Spleen (tissue), 11 donors: Measurements from ENCODE around the gene MFF. TPM values are rescaled to one million over a fixed set of nuclear protein-coding genes. Genes with fewer than 3 reads are reported as not detected.

Experiments used
- DNase-seq: peaks from one replicate; pipeline ENCODE4 v3.0.0-alpha.2; 2020
- H3K27ac ChIP-seq, 8 donors: fragments of 200-600 bp; sonication (generic) in 7 of 8; 1 replicate in 4 of 8; 2 replicates in 4 of 8; pipeline versions ENCODE4 v1.5.0 to v1.8.0; 2016 to 2021; ENCODE audit warnings: inconsistent platforms in 4 of 8, mild to moderate bottlenecking in 4 of 8, moderate library complexity in 1 of 8
- H3K27me3 ChIP-seq, 7 donors: fragments of 200-600 bp; sonication (generic) in 6 of 7; replicated peaks in 1 of 7; 1 replicate in 4 of 7; 2 replicates in 3 of 7; pipeline versions ENCODE4 v1.5.0 to v1.8.0; 2016 to 2021; ENCODE audit warnings: inconsistent platforms in 3 of 7, mild to moderate bottlenecking in 1 of 7
- H3K36me3 ChIP-seq, 6 donors: fragments of 200-600 bp; sonication (generic) in 5 of 6; 1 replicate in 4 of 6; 2 replicates in 2 of 6; pipeline versions ENCODE4 v1.5.0 to v1.8.0; 2016 to 2021; ENCODE audit warnings: inconsistent platforms in 2 of 6
- H3K4me1 ChIP-seq, 6 donors: fragments of 200-600 bp; sonication (generic) in 5 of 6; 1 replicate in 3 of 6; 2 replicates in 3 of 6; pipeline versions ENCODE4 v1.5.0 to v1.8.0; 2016 to 2021; ENCODE audit warnings: inconsistent platforms in 3 of 6
- H3K4me3 ChIP-seq, 8 donors: fragments of 200-600 bp; sonication (generic) in 7 of 8; 1 replicate in 4 of 8; 2 replicates in 4 of 8; pipeline versions ENCODE4 v1.5.0 to v1.8.0; 2016 to 2021; ENCODE audit warnings: inconsistent platforms in 4 of 8, mild to moderate bottlenecking in 4 of 8, moderate library complexity in 2 of 8
- H3K9me3 ChIP-seq, 8 donors: fragments of 200-600 bp; sonication (generic) in 7 of 8; 1 replicate in 4 of 8; 2 replicates in 4 of 8; pipeline versions ENCODE4 v1.5.0 to v1.8.0; 2016 to 2021; ENCODE audit warnings: inconsistent platforms in 4 of 8
- POLR2A ChIP-seq, 3 donors: fragments of 450-650 bp; IDR thresholded peaks; one replicate each; pipeline ENCODE4 v1.5.1; 2017; ENCODE audit warnings: antibody characterized with exemption in 3 of 3, mild to moderate bottlenecking in 1 of 3
- POLR2AphosphoS5 ChIP-seq, 3 donors: sonication (generic); formaldehyde crosslinking; IDR thresholded peaks; one replicate each; pipeline ENCODE4 v1.5.1; 2017; ENCODE audit warnings: antibody characterized with exemption in 3 of 3
- WGBS, 5 donors: extraction: QIAGEN DNeasy Blood & Tissue Kit in 3 of 5; methylation state at CpG; one replicate each; pipeline versions ENCODE4 v1.1.5 to v1.1.7; 2013 to 2018; 5-methylcytosine and 5-hydroxymethylcytosine counted together
- intact Hi-C: fragments of 100-400 bp; cut with DNase I; formaldehyde crosslinking; loops from one replicate; pipeline ENCODE4 v1.15.0; 2023; ENCODE audit warnings: low total_unique reads
- polyA plus RNA-seq, 3 donors: library from polyadenylated mRNA; stranded (reverse); fragments of 200-250 nt; gene quantifications; one replicate each; pipeline ENCODE4 v1.2.1, GENCODE V29; 2013
- total RNA-seq, 7 donors: library from RNA; depleted of rRNA in 3 of 7; stranded (reverse); fragments of >200 nt in 3 of 7; fragmentation: NEBNext Ultra II Directional in 4 of 7; extraction: Animal tissue kit (Norgen Biotek cat#: 25700) in 4 of 7; gene quantifications; one replicate each; pipeline versions ENCODE4 v1.1.0 to v1.2.1, GENCODE V29; 2016 to 2021
- TF ChIP-seq, protein P1 (sequence below), 11 experiments: fragments of 200-600 bp in 7 of 11; fragments of 450-650 bp in 4 of 11; sonication (generic) in 4 of 11; IDR thresholded peaks in 8 of 11; conservative IDR thresholded peaks in 3 of 11; 1 replicate in 7 of 11; 2 replicates in 4 of 11; pipeline versions ENCODE4 v1.4.0 to v1.8.0; 2016 to 2021; ENCODE audit warnings: antibody characterized with exemption in 11 of 11, inconsistent platforms in 4 of 11, mild to moderate bottlenecking in 1 of 11
- donor health status: healthy with polysubstance abuse.
- donor health status: DM: no; HTN: no; CAD: no; lungs with moderate emphysema.
- donor health status: DM: no; HTN: no; CAD: no.
- donor health status: Bipolar disorder and iron deficiency.
- donor health status: healthy.
- donor health status: DM: no; HTN: no; CAD: no.
- donor health status: DM: yes; HTN: yes; CAD: no.

Gene MFF
- total and polyA plus RNA-seq, 10 donors, result 59.3 to 134 (median 75.5) TPM

DNA sequence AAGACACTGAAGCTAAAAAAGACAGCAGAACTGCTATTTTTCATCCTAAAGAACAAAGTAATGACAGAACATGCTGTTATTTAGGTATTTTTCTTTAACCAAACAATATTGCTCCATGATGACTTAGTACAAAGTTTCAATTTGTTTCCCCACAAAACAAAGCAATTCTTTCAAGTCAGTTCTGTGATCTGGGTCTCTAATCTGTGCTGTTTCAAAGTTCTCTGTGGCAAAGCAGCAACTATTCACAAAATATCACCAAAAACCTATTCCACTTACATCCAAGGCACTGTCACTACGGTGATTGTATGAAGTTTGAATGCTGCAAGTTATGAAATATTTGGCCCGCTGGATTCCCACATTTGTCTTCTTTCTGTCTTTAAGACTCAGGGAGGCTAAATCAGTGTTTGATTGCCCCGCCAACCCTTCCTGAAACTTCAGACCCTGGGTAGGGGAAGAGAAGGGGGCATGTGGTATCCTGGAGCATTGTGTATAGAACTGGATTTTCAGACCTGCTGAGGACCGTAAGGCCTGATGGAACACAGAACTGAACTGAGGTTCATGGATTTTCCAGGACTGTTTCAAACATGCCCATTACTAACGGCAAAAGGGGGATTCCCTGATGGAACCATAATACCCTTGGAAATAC is 13.1 kb upstream of the MFF start:
- Histone ChIP-seq H3K36me3 (no peaks in the 10 kb centered on the region), H3K27me3 (no peaks in the 10 kb centered on the region), H3K27ac (no peak overlapping the region), H3K4me3 (no peak overlapping the region), H3K4me1 (no peaks in the 10 kb centered on the region), H3K9me3 (no peaks in the 10 kb centered on the region)
- intact Hi-C loops, result no loop called here
- WGBS, 5 donors, result 90 to 96% (median 95%) methylated on average over 5 of the region's 5 CpGs
- DNase-seq, result no peak
- TF ChIP-seq, protein P1, sequence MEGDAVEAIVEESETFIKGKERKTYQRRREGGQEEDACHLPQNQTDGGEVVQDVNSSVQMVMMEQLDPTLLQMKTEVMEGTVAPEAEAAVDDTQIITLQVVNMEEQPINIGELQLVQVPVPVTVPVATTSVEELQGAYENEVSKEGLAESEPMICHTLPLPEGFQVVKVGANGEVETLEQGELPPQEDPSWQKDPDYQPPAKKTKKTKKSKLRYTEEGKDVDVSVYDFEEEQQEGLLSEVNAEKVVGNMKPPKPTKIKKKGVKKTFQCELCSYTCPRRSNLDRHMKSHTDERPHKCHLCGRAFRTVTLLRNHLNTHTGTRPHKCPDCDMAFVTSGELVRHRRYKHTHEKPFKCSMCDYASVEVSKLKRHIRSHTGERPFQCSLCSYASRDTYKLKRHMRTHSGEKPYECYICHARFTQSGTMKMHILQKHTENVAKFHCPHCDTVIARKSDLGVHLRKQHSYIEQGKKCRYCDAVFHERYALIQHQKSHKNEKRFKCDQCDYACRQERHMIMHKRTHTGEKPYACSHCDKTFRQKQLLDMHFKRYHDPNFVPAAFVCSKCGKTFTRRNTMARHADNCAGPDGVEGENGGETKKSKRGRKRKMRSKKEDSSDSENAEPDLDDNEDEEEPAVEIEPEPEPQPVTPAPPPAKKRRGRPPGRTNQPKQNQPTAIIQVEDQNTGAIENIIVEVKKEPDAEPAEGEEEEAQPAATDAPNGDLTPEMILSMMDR (IDR thresholded peaks at IDR 0.05 in 8 of 11, conservative IDR thresholded peaks at IDR 0.05 in 3 of 11), result no peak
- no peak for TF ChIP-seq POLR2A (IDR thresholded peaks at IDR 0.05)
- no peak for TF ChIP-seq POLR2AphosphoS5 (IDR thresholded peaks at IDR 0.05)

DNA sequence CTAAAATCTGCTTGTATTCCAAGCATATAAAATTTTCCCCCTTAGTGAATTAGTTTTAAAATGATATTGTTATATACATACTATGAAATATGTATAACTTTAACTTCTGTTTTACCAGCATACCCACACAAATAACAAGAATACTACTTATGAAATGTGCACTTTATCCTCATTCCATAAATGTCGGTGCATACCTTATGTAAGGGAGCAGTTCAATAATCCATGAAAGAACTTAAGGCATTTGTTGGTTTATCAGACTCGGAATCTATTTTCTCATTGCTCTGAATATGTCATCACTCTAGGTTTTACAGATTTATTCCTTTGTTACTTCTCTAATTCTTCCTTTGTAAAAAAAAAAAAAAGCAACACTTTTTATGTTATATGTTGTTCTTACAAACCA is 12.5 kb upstream of the MFF start:
- Histone ChIP-seq H3K27ac (no peak overlapping the region), H3K36me3 (no peaks in the 10 kb centered on the region), H3K4me1 (no peaks in the 10 kb centered on the region), H3K27me3 (no peaks in the 10 kb centered on the region), H3K9me3 (peaks cover 0 to under 1% (median 0%) of the 10 kb centered on the region in 8 donors), H3K4me3 (no peak overlapping the region)
- TF ChIP-seq, protein P1 (IDR thresholded peaks at IDR 0.05 in 8 of 11, conservative IDR thresholded peaks at IDR 0.05 in 3 of 11), result no peak
- no peak for TF ChIP-seq POLR2AphosphoS5 (IDR thresholded peaks at IDR 0.05)
- TF ChIP-seq POLR2A (IDR thresholded peaks at IDR 0.05), result no peak
- intact Hi-C loops, result no loop called here
- WGBS, 5 donors, result 47 to 77% (median 50%) methylated on average over 2 of the region's 2 CpGs
- no peak for DNase-seq

DNA sequence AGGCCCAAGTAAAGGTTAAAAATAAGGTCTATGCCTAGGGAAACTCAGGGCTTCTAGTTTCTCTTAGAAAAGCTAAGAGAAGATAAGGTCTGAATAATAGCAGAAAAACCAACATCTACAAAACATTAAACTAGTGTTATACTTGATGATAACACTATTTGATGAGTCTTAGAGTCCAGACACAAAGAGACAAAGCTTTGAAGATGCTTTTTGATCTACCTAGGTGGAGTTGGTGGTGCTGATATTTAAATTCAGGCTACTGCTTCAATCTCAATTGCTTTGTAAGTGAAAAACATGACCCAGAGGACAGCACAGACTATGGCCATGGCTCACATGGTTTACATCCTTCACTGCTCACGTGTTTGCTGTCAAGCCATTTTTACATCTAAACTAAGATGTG is 11.7 kb upstream of the MFF start:
- H3K27ac ChIP-seq, result no peak overlapping the region
- H3K4me1 ChIP-seq, result no peaks in the 10 kb centered on the region
- intact Hi-C loops, result no loop called here
- no peak for DNase-seq
- H3K9me3 ChIP-seq, result peaks cover 0 to 5% (median 0%) of the 10 kb centered on the region in 8 donors
- no peak overlapping the region for H3K4me3 ChIP-seq
- no peaks in the 10 kb centered on the region for H3K27me3 ChIP-seq
- TF ChIP-seq, protein P1 (IDR thresholded peaks at IDR 0.05 in 8 of 11, conservative IDR thresholded peaks at IDR 0.05 in 3 of 11), result no peak
- no peak for TF ChIP-seq POLR2A (IDR thresholded peaks at IDR 0.05)
- TF ChIP-seq POLR2AphosphoS5 (IDR thresholded peaks at IDR 0.05), result no peak
- no peaks in the 10 kb centered on the region for H3K36me3 ChIP-seq
- WGBS, 5 donors, result 95 to 100% (median 96%) methylated on average over 1 of the region's 1 CpG

DNA sequence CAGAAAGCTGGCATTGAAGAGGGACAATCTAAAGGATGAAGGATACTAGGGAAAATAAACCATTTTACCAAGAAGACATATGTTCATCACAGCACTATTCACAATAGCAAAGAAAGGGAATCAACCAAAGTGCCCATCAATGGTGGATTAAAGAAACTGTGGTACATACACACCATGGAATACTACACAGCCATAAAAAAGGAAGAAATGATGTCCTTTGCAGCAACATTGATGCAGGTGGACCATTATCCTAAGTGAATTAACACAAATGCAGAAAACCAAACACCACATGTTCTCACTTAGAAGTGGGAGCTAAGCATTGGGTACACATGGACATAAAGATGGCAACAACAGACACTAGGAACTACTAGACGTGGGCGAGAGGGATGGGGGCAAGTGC is 7.2 kb upstream of the MFF start:
- Histone ChIP-seq H3K9me3 (peaks cover 0 to 20% (median 2%) of the 10 kb centered on the region in 8 donors), H3K36me3 (no peaks in the 10 kb centered on the region), H3K27ac (no peak overlapping the region), H3K4me3 (no peak overlapping the region), H3K27me3 (no peaks in the 10 kb centered on the region), H3K4me1 (no peaks in the 10 kb centered on the region)
- TF ChIP-seq POLR2A (IDR thresholded peaks at IDR 0.05) (no peak), POLR2AphosphoS5 (IDR thresholded peaks at IDR 0.05) (no peak)
- TF ChIP-seq, protein P1 (IDR thresholded peaks at IDR 0.05 in 8 of 11, conservative IDR thresholded peaks at IDR 0.05 in 3 of 11), result no peak
- DNase-seq, result no peak
- 81 to 98% (median 89%) methylated on average over 2 of the region's 2 CpGs for WGBS, 5 donors
- intact Hi-C loops, result no loop called here
